ENCODE data around the gene ALPK1.
"Not testable (repeated sequence)": the region's sequence is repeated elsewhere in the genome, so short reads cannot be mapped to it uniquely, and the experiment has no call there.

- not testable (repeated sequence) for TF ChIP-seq ZFP30 (CRISPR knock-in tag; IDR thresholded peaks at IDR 0.05); ARNTL (CRISPR knock-in tag; IDR thresholded peaks at IDR 0.05; ENCODE audit: borderline replicate concordance, low read depth); TCF4 (CRISPR knock-in tag; IDR thresholded peaks at IDR 0.05; ENCODE audit: borderline replicate concordance)
Observed at GRCh38 chr4:112309263-112309791, 12.2 kb downstream of the ALPK1 start.
